OCI-LY7 (cell line): Measurements from ENCODE around the gene ESRRG. TPM values are rescaled to one million over a fixed set of nuclear protein-coding genes. Genes with fewer than 3 reads are reported as not detected.
A peak's percentile ranks its signal among the peaks of the same experiment; 100 is the strongest.

Experiments used
- BruUV-seq: library from RNA; stranded (reverse); fragments of 400-500 nt; replicated peaks from 2 replicates; lab custom pipeline; 2021; lab: Mats Ljungman, UMichigan
- CTCF ChIA-PET: fragments of 300-600 bp; sonication (Branson Sonifier 250); formaldehyde crosslinking; loops from one replicate; lab custom pipeline; 2022; ENCODE audit warnings: antibody characterized with exemption; ENCODE audit not compliant: unreplicated experiment; lab: Charles Lee
- POLR2A ChIA-PET: fragments of 300-600 bp; sonication (Branson Sonifier 250); formaldehyde crosslinking; loops from one replicate; lab custom pipeline; 2022; ENCODE audit warnings: antibody characterized with exemption; lab: Charles Lee
- DNase-seq: peaks from one replicate; pipeline ENCODE4 v3.0.0-alpha.2; 2015; ENCODE audit warnings: low spot score
- H2AFZ ChIP-seq: fragments of 200-600 bp; sonication (generic), shearing (Covaris generic); 2 replicates; pipeline ENCODE4 v1.6.1; 2014; ENCODE audit warnings: mild to moderate bottlenecking, antibody characterized with exemption, low read length, moderate library complexity
- H3K27ac ChIP-seq: fragments of 200-600 bp; sonication (generic); 2 replicates; pipeline ENCODE4 v1.5.1; 2014; ENCODE audit warnings: mixed run types, low read depth, mild to moderate bottlenecking, moderate library complexity, low read length, inconsistent platforms; ENCODE audit not compliant: poor library complexity, severe bottlenecking
- H3K36me3 ChIP-seq: fragments of 200-600 bp; sonication (generic); 2 replicates; pipeline ENCODE4 v1.6.1; 2014; ENCODE audit warnings: mild to moderate bottlenecking, antibody characterized with exemption, low read length, moderate library complexity, mixed read lengths; ENCODE audit not compliant: insufficient read depth
- H3K4me1 ChIP-seq: fragments of 200-600 bp; sonication (generic); 2 replicates; pipeline ENCODE4 v1.5.1; 2014; ENCODE audit warnings: mild to moderate bottlenecking, low read length; ENCODE audit not compliant: insufficient read depth, poor library complexity, severe bottlenecking
- H3K4me2 ChIP-seq: fragments of 200-600 bp; sonication (generic); 2 replicates; pipeline ENCODE4 v1.6.1; 2014; ENCODE audit warnings: mild to moderate bottlenecking, low read length
- H3K4me3 ChIP-seq: fragments of 200-600 bp; sonication (generic); 2 replicates; pipeline ENCODE4 v1.5.1; 2014; ENCODE audit warnings: mild to moderate bottlenecking, low read depth, low read length; ENCODE audit not compliant: poor library complexity, severe bottlenecking
- H3K79me2 ChIP-seq: fragments of 200-600 bp; sonication (generic); 2 replicates; pipeline ENCODE4 v1.6.1; 2016; ENCODE audit warnings: low read depth, mild to moderate bottlenecking, low read length, moderate library complexity, mixed read lengths; ENCODE audit not compliant: insufficient read depth
- H3K9me2 ChIP-seq: fragments of 200-600 bp; sonication (generic); 2 replicates; pipeline ENCODE4 v1.6.1; 2016; ENCODE audit warnings: mild to moderate bottlenecking, low read length, mixed read lengths; ENCODE audit not compliant: insufficient read depth
- H3K9me3 ChIP-seq: fragments of 200-600 bp; sonication (generic); 2 replicates; pipeline ENCODE4 v1.6.1; 2014; ENCODE audit warnings: mild to moderate bottlenecking, mixed run types, low read length, mixed read lengths
- H4K20me1 ChIP-seq: fragments of 200-600 bp; sonication (generic); 2 replicates; pipeline ENCODE4 v1.6.1; 2014; ENCODE audit warnings: mild to moderate bottlenecking, antibody characterized with exemption, low read length, moderate library complexity, mixed read lengths; ENCODE audit not compliant: insufficient read depth
- EZH2phosphoT487 ChIP-seq: fragments of 200-600 bp; sonication (generic); IDR thresholded peaks from 2 replicates; pipeline ENCODE4 v1.6.1; 2018; ENCODE audit warnings: low read depth, borderline replicate concordance, mild to moderate bottlenecking, mixed run types, antibody characterized with exemption, low read length, moderate library complexity, mixed read lengths
- intact Hi-C: fragments of 100-400 bp; cut with micrococcal nuclease; formaldehyde crosslinking; loops from one replicate; pipeline ENCODE4 v1.10.0; 2022; ENCODE audit not compliant: unreplicated experiment
- total RNA-seq, 2 experiments: library from RNA; depleted of rRNA in 1 of 2; stranded (reverse); fragments of >200 nt in 1 of 2; shearing (Covaris generic) in 1 of 2; gene quantifications; 2 replicates each; pipeline ENCODE4 v1.2.3, GENCODE V29; 2014 to 2022
- TF ChIP-seq, protein P1 (sequence below): fragments of 200-600 bp; sonication (generic); conservative IDR thresholded peaks from 2 replicates; pipeline ENCODE4 v1.5.1; 2014; ENCODE audit warnings: mild to moderate bottlenecking, antibody characterized with exemption, low read length, moderate library complexity, mixed read lengths

Gene ESRRG
- total RNA-seq, 2 experiments from 2014 or later = not detected

DNA sequence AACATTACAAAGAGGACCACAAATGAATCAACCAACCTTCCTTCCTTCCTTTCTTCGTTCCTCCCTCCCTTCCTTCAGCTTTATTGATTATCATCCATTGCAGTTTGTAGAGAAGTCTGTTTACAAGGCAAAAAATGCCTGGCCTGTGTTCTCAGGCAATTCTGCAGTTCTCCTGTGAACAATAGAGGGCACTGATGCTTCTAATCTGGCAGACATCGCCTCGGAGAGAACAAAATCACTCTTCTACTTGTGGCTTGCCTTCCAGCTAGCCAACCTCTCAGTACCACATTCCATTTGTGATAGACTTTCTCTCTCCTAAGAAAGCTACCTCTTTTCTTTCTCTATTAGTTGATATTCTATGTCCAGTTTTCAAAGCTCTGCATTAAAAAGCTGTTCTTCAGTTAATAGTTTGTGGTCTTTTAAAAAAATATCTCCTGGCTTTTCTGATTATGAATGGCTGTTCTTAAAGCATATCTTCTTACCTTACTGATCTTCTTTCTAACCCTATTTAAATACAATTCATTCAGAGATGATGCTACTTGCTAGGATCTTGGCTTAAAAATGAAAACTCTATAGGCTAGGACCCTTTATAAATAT, 26.9 kb upstream of the ESRRG start:
- no peaks in the 10 kb centered on the region for H4K20me1 ChIP-seq
- peak; percentile 22 for DNase-seq
- no peaks in the 10 kb centered on the region for H3K36me3 ChIP-seq
- BruUV-seq = no TSS peak
- intact Hi-C loops = no loop called here
- ChIA-PET CTCF (no interaction called here), POLR2A (interaction anchor here (0.6 kb wide), 2 partner anchors 9 to 16 kb away, joined by 3 to 6 read pairs; no protein-coding TSS in a partner anchor)
- TF ChIP-seq, protein P1, sequence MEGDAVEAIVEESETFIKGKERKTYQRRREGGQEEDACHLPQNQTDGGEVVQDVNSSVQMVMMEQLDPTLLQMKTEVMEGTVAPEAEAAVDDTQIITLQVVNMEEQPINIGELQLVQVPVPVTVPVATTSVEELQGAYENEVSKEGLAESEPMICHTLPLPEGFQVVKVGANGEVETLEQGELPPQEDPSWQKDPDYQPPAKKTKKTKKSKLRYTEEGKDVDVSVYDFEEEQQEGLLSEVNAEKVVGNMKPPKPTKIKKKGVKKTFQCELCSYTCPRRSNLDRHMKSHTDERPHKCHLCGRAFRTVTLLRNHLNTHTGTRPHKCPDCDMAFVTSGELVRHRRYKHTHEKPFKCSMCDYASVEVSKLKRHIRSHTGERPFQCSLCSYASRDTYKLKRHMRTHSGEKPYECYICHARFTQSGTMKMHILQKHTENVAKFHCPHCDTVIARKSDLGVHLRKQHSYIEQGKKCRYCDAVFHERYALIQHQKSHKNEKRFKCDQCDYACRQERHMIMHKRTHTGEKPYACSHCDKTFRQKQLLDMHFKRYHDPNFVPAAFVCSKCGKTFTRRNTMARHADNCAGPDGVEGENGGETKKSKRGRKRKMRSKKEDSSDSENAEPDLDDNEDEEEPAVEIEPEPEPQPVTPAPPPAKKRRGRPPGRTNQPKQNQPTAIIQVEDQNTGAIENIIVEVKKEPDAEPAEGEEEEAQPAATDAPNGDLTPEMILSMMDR = peak; percentile 73
- no peak for TF ChIP-seq EZH2phosphoT487
- H3K79me2 ChIP-seq = no peaks in the 10 kb centered on the region
- no peaks in the 10 kb centered on the region for H3K9me2 ChIP-seq
- H3K9me3 ChIP-seq = no peaks in the 10 kb centered on the region
- no peak overlapping the region for H3K4me2 ChIP-seq
- no peak overlapping the region for H3K4me3 ChIP-seq
- no peaks in the 10 kb centered on the region for H3K4me1 ChIP-seq
- no peak overlapping the region for H3K27ac ChIP-seq
- no peak overlapping the region for H2AFZ ChIP-seq

DNA sequence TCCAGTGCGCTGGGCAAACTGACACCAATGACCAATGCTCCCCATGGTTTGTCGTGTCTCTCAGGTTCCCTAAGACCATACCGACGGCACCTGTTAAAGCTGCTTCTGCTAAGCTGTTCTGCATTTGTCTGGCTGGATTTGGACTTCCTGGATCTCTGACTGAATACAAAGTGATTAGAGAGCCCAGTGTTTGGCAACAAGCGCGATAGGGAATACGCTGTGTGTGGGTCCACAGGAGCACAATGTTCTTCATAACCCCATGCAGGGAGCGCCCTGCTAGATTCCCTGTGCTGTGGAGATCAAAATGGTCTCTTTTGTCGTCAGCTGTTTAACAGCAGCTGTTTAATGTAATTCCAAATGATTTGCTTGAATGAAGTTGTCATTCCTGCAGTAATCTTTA, 26.0 kb upstream of the ESRRG start:
- Histone ChIP-seq H4K20me1 (no peaks in the 10 kb centered on the region), H3K4me1 (no peaks in the 10 kb centered on the region), H3K4me2 (no peak overlapping the region), H3K79me2 (no peaks in the 10 kb centered on the region), H3K36me3 (no peaks in the 10 kb centered on the region), H2AFZ (no peak overlapping the region), H3K9me2 (no peaks in the 10 kb centered on the region), H3K9me3 (no peaks in the 10 kb centered on the region), H3K27ac (no peak overlapping the region), H3K4me3 (no peak overlapping the region)
- no TSS peak for BruUV-seq
- no peak for DNase-seq
- CTCF ChIA-PET = no interaction called here
- intact Hi-C loops = no loop called here
- POLR2A ChIA-PET = interaction anchor here (0.6 kb wide), 2 partner anchors 8 to 17 kb away, joined by 3 to 6 read pairs; no protein-coding TSS in a partner anchor
- TF ChIP-seq, protein P1 = no peak
- no peak for TF ChIP-seq EZH2phosphoT487

DNA sequence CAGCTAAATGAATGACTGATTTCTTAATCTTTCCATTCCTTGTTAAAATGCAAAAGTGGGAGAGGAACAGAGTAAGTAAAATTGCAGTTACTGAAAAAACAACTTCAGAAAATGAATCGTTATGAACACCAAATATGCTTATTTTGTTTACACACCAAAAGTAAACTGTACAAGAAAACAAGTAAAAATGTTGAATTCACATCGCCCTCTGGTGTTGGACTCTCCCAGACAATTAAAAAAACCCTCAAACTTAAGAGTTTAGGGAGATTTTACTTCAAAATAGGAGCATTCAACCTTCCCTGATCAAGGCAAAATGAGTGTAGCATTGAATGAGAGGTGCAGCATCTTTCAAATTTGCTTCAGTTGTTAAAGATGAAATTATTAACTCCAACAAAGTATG, 19.4 kb upstream of the ESRRG start:
- H3K79me2 ChIP-seq = no peaks in the 10 kb centered on the region
- no peak overlapping the region for H3K4me2 ChIP-seq
- no peaks in the 10 kb centered on the region for H3K36me3 ChIP-seq
- no peaks in the 10 kb centered on the region for H3K4me1 ChIP-seq
- POLR2A ChIA-PET = interaction anchor here (0.9 kb wide), 1 partner anchor 11 kb away, joined by 4 read pairs; no protein-coding TSS in a partner anchor
- TF ChIP-seq, protein P1 = peak; percentile 63
- no peak for TF ChIP-seq EZH2phosphoT487
- no peak overlapping the region for H3K27ac ChIP-seq
- no peaks in the 10 kb centered on the region for H3K9me2 ChIP-seq
- intact Hi-C loops = loop anchor here (5.0 kb wide), 1 partner anchor 430 kb away; no protein-coding TSS in a partner anchor
- no peak overlapping the region for H2AFZ ChIP-seq
- BruUV-seq = no TSS peak
- H3K9me3 ChIP-seq = no peaks in the 10 kb centered on the region
- CTCF ChIA-PET = no interaction called here
- no peaks in the 10 kb centered on the region for H4K20me1 ChIP-seq
- no peak overlapping the region for H3K4me3 ChIP-seq
- no peak for DNase-seq
